Ascending aorta (tissue), 2 donors: ENCODE measurements around the gene COLGALT1. TPM values are rescaled to one million over a fixed set of nuclear protein-coding genes. Genes with fewer than 3 reads are reported as not detected.

Source experiments
- DNase-seq, 2 donors: peaks; one replicate each; pipeline ENCODE4 v3.0.0-alpha.2; 2019; ENCODE audit warnings: low spot score in 2 of 2
- H3K27ac ChIP-seq, 2 donors: fragments of 200-600 bp; sonication (generic); one replicate each; pipeline ENCODE4 v1.5.1; 2016 to 2017; ENCODE audit warnings: mild to moderate bottlenecking in 1 of 2
- H3K27me3 ChIP-seq: fragments of 200-600 bp; sonication (generic); one replicate; pipeline ENCODE4 v1.5.1; 2017
- H3K36me3 ChIP-seq, 2 donors: fragments of 200-600 bp; sonication (generic); one replicate each; pipeline ENCODE4 v1.5.1; 2016
- H3K4me1 ChIP-seq, 2 donors: fragments of 200-600 bp; sonication (generic); one replicate each; pipeline ENCODE4 v1.5.1; 2016 to 2017; ENCODE audit warnings: mild to moderate bottlenecking in 1 of 2
- H3K4me3 ChIP-seq, 2 donors: fragments of 200-600 bp; sonication (generic); one replicate each; pipeline ENCODE4 v1.5.1; 2016 to 2017; ENCODE audit warnings: mild to moderate bottlenecking in 1 of 2
- H3K9me3 ChIP-seq, 2 donors: fragments of 200-600 bp; sonication (generic); one replicate each; pipeline ENCODE4 v1.5.1; 2016
- CTCF ChIP-seq, 3 experiments: fragments of 200-600 bp in 2 of 3; fragments of 450-650 bp in 1 of 3; sonication (generic) in 2 of 3; IDR thresholded peaks; one replicate each; pipeline ENCODE4 v1.5.1; 2016 to 2019; ENCODE audit warnings: antibody characterized with exemption in 3 of 3, mild to moderate bottlenecking in 1 of 3, moderate library complexity in 1 of 3
- intact Hi-C: fragments of 100-400 bp; cut with DNase I; formaldehyde crosslinking; loops from one replicate; pipeline ENCODE4 v1.15.1; 2023
- total RNA-seq: library from RNA; depleted of rRNA; stranded (reverse); fragments of >200 nt; gene quantifications from one replicate; pipeline ENCODE4 v1.1.0, GENCODE V29; 2016

The COLGALT1 gene
- total RNA-seq, 1 donor from 2014 or later: 95.4 TPM

DNA sequence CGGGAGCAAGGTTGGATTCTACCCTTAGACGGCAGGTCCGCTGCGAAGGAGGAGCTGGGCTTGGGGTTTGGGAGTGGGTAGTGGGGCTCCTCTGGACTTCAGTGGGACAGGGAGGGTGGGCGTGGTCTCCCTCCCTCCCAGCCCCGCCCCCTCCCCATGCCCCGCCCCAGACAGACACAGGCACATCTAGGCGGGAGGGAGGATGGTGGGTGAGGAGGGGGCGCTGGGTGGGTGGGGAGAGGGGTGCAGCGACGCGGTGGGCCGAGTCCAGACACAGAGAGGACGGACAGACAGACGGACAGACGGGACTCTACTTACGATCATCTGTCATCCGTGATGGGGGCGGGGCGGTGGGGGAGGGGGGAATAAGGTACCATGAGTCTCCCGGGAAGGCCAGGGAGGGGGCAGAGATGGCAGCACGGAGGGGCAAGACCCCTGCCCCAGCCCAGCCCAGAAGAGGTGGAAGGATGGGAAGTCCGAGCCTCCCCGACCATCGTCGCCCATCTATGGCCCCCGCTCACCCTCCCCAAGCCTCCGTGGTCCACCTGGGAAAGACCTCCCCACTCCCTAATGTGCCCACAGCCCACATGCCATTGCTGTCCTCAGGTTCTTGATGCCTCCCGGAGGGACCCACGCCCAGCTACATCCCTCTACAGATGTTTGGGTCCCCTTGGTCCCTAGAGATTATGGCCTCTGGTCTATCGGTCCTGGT lies 67.9 kb downstream of the COLGALT1 start:
- Histone ChIP-seq H3K9me3 (peaks cover 0 to 5% of the 10 kb centered on the region in 2 donors), H3K36me3 (no peaks in the 10 kb centered on the region), H3K4me1 (no peaks in the 10 kb centered on the region), H3K27me3 (no peaks in the 10 kb centered on the region), H3K4me3 (no peak overlapping the region), H3K27ac (no peak overlapping the region)
- DNase-seq: no peak
- TF ChIP-seq CTCF (IDR thresholded peaks at IDR 0.05): no peak
- intact Hi-C loops: no loop called here

- no peak for DNase-seq
- intact Hi-C loops: no loop called here
- H3K4me1 ChIP-seq: no peaks in the 10 kb centered on the region
- no peaks in the 10 kb centered on the region for H3K27me3 ChIP-seq
- no peak overlapping the region for H3K4me3 ChIP-seq
- peaks cover 0 to 5% of the 10 kb centered on the region in 2 donors for H3K9me3 ChIP-seq
- TF ChIP-seq CTCF (IDR thresholded peaks at IDR 0.05): no peak
- no peaks in the 10 kb centered on the region for H3K36me3 ChIP-seq
- H3K27ac ChIP-seq: no peak overlapping the region
Observed at GRCh38 chr19:17624314-17624991, 69.0 kb downstream of the COLGALT1 start.

GRCh38 chr19:17625043-17625442 lies 69.6 kb downstream of the COLGALT1 start:
- TF ChIP-seq CTCF (IDR thresholded peaks at IDR 0.05): no peak
- Histone ChIP-seq H3K27me3 (no peaks in the 10 kb centered on the region), H3K4me3 (no peak overlapping the region), H3K4me1 (no peaks in the 10 kb centered on the region), H3K9me3 (peaks cover 0 to 5% of the 10 kb centered on the region in 2 donors), H3K36me3 (no peaks in the 10 kb centered on the region), H3K27ac (no peak overlapping the region)
- intact Hi-C loops: no loop called here
- DNase-seq: no peak

- Histone ChIP-seq H3K9me3 (peaks cover 0 to 5% of the 10 kb centered on the region in 2 donors), H3K27me3 (no peaks in the 10 kb centered on the region), H3K27ac (no peak overlapping the region), H3K4me3 (no peak overlapping the region), H3K36me3 (no peaks in the 10 kb centered on the region), H3K4me1 (no peaks in the 10 kb centered on the region)
- no peak for DNase-seq
- no peak for TF ChIP-seq CTCF (IDR thresholded peaks at IDR 0.05)
- intact Hi-C loops: no loop called here
Observed at GRCh38 chr19:17625980-17626379, 70.5 kb downstream of the COLGALT1 start.

- no peaks in the 10 kb centered on the region for H3K36me3 ChIP-seq
- intact Hi-C loops: no loop called here
- H3K27me3 ChIP-seq: no peaks in the 10 kb centered on the region
- no peak for TF ChIP-seq CTCF (IDR thresholded peaks at IDR 0.05)
- no peak overlapping the region for H3K27ac ChIP-seq
- H3K4me3 ChIP-seq: no peak overlapping the region
- peaks cover 0 to 5% of the 10 kb centered on the region in 2 donors for H3K9me3 ChIP-seq
- H3K4me1 ChIP-seq: no peaks in the 10 kb centered on the region
- DNase-seq: no peak
Observed at GRCh38 chr19:17626456-17627015, 71.1 kb downstream of the COLGALT1 start.
